Tibial nerve (tissue), 4 donors: ENCODE data around the gene BANP.

Experiments used
- EP300 ChIP-seq, 2 donors: sonication (generic); formaldehyde crosslinking; IDR thresholded peaks; one replicate each; pipeline ENCODE4 v1.6.1; 2017; ENCODE audit warnings: antibody characterized with exemption in 2 of 2, mild to moderate bottlenecking in 1 of 2
- TF ChIP-seq, protein P1 (sequence below), 5 experiments: fragments of 200-600 bp in 3 of 5; fragments of 450-650 bp in 2 of 5; sonication (generic) in 3 of 5; IDR thresholded peaks; one replicate each; pipeline ENCODE4 v1.5.1; 2016 to 2019; ENCODE audit warnings: antibody characterized with exemption in 5 of 5, mild to moderate bottlenecking in 3 of 5, moderate library complexity in 2 of 5

DNA sequence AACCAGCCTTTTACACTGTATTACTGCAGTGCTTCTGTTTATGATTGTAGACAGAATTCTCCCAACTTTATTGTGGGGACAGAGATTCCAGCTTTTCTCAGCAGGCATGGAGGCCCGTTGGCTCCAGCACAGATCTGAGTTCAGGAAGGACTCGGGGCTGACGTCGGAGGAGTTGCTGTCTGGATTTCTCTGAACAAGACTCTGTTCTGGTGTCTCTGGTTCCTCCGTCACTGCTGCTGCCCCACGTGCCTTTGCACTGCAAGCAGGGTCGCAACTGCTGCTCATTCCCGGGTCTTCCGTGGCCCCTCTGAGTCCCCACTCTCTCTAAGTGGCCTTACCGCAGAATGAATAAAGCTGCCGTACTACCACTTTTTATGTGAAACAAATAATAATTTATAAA lies 88.4 kb downstream of the BANP start:
- TF ChIP-seq, protein P1, sequence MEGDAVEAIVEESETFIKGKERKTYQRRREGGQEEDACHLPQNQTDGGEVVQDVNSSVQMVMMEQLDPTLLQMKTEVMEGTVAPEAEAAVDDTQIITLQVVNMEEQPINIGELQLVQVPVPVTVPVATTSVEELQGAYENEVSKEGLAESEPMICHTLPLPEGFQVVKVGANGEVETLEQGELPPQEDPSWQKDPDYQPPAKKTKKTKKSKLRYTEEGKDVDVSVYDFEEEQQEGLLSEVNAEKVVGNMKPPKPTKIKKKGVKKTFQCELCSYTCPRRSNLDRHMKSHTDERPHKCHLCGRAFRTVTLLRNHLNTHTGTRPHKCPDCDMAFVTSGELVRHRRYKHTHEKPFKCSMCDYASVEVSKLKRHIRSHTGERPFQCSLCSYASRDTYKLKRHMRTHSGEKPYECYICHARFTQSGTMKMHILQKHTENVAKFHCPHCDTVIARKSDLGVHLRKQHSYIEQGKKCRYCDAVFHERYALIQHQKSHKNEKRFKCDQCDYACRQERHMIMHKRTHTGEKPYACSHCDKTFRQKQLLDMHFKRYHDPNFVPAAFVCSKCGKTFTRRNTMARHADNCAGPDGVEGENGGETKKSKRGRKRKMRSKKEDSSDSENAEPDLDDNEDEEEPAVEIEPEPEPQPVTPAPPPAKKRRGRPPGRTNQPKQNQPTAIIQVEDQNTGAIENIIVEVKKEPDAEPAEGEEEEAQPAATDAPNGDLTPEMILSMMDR (IDR thresholded peaks at IDR 0.05): no peak
- no peak for TF ChIP-seq EP300 (IDR thresholded peaks at IDR 0.05)
